Stimulated activated CD4-positive, alpha-beta T cell treated with anti-CD3 and anti-CD28 coated beads, Interleukin-15, amount 100 ng/mL, for 24 hours (primary cell): ENCODE measurements around the gene PRKAG3.
A peak's percentile ranks its signal among the peaks of the same experiment; 100 is the strongest.

Experiments used
- DNase-seq: peaks from one replicate; pipeline ENCODE4 v3.0.0-alpha.2; 2020

Gene PRKAG3

DNA sequence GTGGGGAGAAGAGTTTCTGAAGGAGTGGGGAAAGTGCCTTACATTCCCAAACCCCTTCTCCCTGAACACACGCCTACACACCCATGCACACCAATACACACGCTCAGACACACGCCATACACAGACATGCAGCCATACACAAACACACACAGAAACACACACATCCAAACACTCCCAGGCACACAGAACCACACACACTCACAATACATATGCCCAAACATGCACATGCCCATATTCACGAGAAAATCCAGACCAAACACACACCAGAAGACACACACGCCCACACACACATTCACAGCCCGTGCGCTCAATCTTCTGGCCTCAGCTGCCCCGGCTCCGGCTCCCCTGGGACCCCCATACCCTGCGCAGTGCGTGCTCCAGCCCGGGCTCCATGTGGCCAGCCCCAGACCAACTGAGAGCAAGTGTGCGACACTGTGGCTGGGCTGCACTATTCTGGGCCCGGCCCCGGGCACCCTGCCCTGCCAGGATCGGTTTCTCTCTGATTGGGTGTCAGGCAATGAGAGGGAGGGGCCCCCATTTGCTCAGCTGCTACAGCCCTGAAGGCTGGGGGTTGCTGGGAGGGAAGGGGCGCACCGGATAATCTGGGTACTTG, at the start of gene PRKAG3:
Gene PRKAG3, minus strand, starts transcription at position 426 of the 613 bp plus-strand sequence.
- no peak for DNase-seq

DNA sequence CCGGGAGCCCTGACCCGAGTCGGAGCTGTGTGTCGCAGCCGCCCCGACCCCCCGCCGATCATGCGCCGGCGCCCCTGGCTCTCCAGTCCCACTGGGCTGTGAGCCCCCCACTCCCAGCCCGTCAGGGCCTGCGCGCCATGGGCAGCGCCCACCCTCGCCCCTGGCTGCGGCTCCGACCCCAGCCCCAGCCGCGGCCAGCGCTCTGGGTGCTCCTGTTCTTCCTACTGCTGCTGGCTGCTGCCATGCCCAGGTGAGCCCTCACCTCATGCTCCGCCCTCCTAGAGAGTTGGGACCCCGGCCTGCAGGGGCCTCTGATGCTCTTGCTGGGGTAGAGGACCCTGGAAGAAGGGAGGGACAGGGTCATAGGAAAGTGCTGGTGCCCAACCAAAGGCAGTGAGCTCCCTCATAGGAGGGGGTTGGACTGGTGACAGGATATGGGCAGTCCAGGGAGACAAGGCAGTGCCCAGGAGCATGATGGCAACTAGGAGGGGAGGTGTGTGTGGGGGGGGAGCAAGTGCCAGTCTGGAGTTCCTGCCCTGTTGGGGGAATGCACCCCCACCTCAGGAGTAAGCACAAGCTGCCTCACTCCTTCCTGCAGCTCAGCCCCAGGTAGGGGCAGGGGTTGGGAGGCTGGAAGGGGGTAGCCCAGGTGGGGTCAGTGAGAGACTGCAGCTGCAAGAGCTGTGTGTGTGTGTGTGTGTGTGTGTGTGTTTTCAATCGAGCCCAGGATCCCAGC, 49.4 kb upstream of the PRKAG3 start:
- DNase-seq = no peak

DNA sequence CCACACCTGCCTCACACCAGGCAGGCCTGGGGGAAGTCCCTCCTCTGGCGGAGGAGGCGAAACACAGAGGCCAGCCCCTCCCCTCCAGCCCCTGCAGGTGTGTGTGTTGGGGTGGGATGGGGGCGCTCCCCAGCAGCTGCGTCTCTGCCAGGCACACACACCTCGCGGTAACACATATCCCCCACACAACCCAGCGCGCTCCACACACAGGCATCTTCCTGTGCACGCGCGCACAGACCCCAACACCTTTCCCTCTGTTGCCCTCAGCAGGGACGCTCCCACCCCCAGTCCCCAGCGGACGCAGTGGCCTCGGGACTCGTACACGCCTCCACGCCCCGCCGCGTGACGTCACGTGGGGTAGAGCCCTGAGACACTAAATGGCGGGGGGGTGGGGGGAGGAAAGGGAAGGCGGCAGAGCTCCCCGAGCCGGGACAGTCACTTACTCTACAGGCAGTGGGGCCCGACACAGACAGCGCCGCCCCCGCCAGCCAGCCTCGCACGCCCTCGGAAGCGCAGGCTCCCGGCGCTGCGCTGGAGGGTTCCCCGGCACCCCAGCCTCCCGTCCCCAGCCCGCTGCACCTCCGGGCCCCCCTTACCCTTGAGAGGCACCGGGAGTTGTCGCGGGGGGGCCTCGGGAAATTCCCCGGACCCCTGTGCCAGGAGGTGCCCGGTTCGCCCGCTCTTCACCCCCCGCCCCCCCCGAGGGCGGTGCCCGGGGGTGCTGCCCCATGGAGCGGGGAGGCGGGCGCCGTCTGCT, 48.7 kb upstream of the PRKAG3 start, which contains the start of gene WNT10A:
Gene WNT10A, plus strand, starts transcription at position 751 of the 757 bp plus-strand sequence. CDS start 144 bp downstream, outside the sequence.
- peak; percentile 76 for DNase-seq

DNA sequence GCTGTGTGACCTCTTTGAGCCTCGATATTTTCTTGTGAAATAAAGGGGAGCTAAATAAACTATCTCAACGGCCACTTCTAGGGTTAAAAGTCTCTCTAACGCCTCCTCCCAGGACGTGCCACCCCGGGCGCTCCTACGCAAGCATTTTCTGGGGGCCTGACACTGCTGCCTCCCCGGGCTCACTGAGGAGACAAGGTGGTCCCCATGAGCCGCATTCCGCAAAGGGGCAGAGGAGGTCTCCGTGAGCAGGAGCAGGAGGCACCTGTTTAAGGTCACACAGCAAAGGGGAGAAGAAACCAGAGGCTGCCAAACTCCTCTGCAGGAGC, 48.1 kb upstream of the PRKAG3 start:
- DNase-seq = no peak

DNA sequence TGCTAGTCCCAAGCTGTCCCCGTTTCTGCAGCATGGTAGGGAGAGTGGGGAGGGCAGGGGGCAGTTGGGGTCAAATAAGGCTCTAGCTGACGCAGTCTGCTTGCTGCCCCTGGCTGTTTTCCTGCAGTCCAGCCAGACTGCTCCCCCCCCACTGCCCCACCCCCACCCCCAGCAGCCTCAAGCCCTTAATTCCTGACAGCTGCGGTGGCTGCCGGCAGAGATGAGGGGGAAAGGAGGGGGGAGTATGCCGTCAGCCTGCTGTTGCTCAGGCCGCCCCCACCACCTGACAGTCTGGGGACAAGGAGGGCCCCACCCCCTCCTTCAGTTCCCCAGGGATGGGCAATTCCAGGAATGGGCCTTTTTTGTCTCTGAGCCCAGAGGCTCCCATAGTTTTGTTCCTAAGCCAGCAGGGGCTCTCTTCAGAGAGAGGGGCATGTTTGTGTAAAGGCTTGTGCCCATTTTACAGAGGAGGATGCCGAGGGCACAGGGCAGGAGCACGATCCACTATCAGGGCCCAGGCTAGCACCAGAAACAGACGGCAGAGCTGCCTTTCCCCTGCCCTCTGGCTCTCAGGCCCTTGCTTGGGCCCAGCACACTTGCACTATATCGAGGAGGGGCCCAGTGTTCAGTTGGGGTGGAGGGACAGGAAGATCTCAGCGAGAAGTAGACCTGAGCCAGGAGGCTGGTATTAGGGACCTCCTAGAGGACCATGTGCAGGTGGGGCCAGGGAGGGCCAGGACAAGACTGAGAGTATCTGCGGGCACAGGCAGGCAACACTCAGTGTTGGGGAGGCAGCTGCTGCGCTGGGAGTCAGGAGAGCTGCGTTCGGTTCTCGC, 47.5 kb upstream of the PRKAG3 start:
- DNase-seq = no peak

DNA sequence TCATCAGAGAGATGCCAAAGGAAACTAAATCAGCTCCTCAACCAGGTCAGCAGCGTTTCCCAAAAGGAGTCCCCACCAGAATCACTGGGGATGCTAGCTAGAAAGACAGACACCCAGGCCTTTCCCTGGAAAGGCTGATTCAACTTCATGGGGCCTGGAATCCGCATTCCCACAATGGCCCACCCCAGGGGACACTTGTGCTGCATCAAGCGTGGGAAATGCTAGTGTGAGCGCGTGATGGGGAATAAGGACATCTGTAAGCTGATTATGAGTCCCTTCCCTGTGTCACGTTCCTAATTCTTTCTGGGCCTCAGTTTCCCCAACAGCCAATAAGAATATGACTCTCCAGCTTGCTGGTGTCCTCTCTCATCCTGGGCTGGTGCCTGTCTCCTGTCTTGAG, 46.9 kb upstream of the PRKAG3 start:
- no peak for DNase-seq

DNA sequence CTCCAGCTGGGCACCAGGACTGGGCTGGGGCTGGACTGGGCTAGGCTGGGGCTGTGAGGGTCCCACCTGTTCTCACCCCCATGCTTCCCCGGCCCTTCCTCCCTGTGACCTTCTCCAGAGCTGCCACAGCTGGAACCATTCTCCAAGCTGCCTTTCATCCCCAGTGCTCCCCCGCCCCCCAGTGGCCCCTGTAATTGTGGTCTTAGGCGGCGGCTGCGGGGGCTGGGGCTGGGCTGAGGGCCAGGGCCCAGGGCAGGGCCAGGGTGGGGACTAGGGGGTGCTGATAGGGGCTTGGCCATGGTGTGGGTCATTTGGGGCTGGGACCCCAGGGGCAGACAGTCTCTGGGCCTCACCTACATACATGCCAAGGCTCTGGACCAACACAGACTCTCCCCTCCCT, 46.3 kb upstream of the PRKAG3 start:
- no peak for DNase-seq

DNA sequence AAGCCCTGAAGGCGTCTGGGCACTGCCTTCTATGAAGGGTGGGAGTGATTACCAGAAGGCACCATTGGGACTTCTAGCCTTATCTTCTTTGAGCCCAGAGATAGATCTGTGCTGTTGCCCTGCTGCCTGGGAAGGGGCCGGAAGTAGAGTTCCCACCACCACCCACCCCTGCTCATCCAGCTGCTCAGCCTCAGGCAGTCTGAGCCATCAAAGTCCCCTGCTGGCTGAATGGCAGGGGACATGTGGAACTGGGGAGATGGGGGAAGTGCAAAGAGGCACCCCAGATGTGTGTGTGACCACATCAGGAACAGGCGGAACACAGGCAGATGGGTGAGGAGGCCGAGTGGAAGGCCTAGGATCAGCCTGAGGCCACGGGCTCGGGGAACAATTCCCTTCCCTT, 45.7 kb upstream of the PRKAG3 start:
- no peak for DNase-seq

DNA sequence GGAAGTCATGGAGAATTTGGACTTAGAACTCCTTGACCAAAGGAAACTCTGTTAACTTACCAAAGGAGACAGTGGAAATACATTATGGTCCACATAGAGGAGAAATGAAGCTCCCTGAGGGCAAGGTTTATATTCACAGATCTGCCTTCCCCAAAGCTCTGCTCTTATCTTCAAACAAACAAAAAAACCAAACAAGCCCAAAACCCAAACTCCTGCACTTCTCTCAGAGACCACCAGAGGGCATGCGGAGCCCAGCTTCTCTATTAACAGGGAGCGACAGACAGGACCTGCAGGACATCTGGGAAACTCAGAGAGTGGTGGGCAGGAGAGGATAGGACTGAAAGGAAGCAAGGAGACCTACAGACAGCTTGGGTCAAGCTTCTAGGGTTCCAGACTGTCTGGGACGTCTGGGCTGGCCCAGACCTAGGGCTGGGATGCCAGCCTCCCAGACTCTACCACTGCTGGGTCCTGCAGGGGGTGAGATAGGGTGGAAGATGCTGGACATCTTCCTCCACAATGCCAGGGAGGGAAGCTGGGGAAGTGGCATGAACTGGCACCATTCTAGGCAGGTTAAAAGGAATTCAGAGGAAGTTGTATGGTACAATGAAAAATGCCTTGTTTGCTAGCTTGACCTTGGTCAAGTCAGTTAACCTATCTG, 45.1 kb upstream of the PRKAG3 start:
- DNase-seq = peak; percentile 76

DNA sequence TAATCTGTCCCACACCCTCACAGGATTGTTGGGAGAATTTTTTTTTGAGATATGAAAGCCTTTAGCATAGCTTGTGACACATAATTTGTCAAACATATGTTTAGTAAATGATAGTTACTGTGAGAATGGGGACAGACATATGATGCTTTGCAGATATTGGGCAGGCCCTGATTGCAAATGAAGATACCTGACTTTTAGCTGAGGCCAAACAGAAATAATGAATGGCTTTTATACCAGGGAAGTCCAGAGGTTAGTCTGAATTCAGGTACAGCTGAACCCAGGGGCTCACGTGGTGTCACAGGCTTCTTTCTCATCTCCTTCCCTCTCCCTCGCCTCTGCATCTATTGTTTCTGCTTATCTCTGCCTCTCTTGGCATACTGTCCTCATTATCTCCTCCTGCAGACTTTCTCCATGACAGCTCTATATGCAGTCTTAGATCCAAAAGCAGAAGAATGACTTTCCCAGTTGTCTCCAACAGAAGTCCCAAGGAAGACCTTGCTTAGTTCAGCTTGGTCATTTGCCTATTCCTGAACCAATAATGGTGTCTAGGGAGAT, 44.2 kb upstream of the PRKAG3 start:
- DNase-seq = no peak

DNA sequence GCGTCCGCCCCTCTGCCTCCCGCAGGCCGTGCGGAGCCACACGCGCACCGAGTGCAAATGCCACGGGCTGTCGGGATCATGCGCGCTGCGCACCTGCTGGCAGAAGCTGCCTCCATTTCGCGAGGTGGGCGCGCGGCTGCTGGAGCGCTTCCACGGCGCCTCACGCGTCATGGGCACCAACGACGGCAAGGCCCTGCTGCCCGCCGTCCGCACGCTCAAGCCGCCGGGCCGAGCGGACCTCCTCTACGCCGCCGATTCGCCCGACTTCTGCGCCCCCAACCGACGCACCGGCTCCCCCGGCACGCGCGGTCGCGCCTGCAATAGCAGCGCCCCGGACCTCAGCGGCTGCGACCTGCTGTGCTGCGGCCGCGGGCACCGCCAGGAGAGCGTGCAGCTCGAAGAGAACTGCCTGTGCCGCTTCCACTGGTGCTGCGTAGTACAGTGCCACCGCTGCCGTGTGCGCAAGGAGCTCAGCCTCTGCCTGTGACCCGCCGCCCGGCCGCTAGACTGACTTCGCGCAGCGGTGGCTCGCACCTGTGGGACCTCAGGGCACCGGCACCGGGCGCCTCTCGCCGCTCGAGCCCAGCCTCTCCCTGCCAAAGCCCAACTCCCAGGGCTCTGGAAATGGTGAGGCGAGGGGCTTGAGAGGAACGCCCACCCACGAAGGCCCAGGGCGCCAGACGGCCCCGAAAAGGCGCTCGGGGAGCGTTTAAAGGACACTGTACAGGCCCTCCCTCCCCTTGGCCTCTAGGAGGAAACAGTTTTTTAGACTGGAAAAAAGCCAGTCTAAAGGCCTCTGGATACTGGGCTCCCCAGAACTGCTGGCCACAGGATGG, 42.0 kb upstream of the PRKAG3 start:
- DNase-seq = no peak

DNA sequence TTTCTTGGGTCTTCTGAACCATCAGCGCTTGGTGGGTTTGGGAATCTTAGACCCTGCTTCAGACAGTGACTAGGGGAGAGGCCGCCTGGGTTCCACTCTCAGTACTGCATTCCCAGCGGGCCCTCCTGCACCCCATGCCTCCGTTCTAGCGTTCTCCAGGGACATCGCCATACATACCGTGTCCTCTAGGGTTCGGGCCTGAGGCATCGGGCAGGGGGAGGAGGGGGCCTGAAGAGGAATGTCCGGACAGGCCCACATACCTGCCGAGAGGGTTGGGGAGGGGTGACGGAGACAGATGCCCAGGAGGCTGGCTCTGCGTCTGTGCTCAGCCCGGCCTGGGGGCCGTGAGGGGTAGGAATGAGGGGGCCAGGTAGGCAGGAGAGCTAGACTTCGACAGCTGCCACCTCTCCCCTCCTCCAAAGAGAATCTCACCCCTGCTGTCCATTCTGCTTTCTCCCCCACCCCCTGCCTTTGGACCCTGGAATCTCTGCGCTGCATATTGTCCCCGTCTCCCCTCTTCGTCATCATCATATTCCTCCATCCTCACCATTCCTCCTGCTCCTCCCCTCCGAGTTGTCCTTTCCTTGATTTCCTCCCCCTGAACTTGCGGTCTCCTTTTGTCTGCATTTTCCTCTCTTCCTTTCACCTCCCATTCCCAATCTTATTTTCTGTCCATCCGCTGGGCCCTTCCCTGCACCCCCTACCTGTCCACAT, 41.2 kb upstream of the PRKAG3 start:
- no peak for DNase-seq

DNA sequence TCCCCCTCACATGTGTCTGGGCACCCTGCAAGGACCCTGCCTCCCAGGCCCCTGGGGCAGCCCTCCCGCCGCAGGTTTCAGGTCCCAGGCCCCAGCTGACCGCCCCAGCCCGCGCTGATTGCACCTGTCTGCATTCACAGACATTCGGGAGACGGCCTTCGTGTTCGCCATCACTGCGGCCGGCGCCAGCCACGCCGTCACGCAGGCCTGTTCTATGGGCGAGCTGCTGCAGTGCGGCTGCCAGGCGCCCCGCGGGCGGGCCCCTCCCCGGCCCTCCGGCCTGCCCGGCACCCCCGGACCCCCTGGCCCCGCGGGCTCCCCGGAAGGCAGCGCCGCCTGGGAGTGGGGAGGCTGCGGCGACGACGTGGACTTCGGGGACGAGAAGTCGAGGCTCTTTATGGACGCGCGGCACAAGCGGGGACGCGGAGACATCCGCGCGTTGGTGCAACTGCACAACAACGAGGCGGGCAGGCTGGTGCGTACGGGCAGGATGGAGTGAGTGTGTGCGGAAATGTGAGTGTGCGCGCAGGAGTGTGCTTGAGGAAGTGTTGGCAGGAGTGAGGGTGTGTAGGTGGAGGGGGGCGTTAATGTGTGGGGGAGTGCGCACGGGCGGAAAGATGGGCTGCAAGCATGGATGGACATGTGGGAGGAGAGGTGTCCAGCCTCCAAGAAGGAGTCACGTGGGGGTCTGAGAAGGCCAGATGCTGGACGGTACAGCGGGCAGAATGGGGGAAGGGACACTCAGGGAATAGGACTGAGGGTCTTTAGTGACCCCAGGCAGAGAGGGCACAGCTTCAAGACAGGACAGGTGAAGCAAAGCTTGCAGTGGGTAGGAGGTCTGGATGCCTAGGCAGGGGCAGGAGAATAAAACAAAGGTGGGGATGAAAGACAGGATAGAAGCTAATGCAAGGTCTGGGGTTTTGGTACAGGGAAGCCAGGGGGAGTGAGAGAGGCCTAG, 40.0 kb upstream of the PRKAG3 start:
- no peak for DNase-seq

DNA sequence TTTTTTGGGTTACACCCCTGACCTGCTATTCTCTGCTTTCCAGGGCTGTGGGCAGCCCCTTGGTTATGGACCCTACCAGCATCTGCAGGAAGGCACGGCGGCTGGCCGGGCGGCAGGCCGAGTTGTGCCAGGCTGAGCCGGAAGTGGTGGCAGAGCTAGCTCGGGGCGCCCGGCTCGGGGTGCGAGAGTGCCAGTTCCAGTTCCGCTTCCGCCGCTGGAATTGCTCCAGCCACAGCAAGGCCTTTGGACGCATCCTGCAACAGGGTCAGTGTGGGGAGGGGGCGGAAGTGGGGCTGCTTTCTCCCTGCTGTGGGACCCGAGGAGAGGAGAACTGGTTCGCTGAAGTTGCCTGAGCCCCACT, 39.4 kb upstream of the PRKAG3 start:
- no peak for DNase-seq

DNA sequence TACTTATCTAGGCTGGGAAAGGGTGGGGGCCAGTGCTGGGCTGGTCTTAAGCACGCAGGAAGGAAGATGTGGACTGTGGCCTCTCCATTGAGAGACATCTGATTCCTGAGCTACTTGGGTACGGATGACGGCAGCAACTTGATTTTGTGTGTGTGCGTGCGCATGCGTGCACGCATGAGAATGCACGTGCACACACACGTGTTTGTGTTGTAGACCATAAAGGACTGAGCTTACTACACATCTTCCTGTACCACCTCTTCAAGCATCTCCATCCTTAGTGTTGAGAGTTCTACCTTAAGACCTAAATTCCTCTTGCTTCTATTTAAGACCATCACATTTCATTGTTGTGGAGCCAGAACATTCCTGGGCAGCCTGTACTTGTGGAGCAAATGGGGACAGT, 37.5 kb upstream of the PRKAG3 start:
- no peak for DNase-seq

DNA sequence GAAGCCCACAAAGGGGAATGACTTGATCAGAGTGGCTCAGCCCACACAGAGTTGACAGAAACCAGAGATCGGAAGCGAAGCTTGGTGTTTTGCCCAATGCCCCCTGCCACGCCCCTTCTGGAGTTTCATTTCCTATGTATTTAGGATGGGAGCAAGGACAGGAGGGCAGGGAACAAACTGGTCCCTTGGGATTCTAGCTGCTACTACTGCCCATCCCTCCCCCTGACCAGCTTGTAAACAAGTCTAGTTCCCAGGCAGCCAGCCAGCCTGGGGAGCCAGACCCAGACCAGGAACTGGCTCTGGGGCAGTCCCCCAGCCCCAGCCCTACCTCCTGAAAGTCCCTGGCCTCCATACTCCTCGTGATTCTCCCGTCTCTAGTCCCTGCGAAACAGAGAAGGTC, 36.3 kb upstream of the PRKAG3 start:
- DNase-seq = no peak

DNA sequence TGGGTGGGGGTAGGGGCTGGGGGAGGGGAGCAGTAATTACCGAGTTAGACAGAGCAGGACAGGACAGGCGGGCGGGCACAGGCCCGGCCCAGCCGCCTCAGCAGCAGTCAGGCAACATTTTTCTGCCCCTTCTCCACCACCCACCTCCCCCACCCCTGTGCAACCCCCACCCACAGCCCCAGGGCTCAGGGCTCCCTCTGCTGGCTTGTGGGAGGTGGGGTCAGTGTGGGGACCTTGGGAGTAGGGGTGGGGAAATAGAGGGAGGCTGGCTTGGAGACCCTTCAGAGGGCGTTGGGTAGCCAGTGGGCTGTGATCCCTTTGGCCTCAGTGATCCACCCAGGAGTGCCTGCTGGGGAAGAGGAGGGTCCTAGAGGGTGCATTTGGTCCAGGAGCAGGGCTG, 34.4 kb upstream of the PRKAG3 start:
- no peak for DNase-seq

DNA sequence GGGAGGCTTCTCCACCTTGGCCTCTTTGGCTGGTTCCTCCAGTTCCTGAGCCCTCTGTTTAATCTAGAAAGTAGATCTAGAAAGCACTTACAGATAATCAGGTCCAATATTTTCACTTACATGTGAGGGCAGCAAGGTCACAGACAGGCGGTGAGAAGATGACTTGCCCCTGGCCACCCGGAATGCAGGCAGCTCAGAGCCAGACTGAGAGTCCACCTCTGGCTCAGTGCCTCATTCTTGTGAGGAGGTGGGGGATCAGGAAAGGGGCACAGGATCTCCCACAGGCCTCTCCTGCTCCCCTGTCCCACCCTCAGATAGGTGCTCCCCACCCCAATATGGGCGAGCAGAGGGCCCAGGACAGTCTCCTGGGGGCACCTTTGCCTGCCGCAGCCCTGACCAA, 33.8 kb upstream of the PRKAG3 start:
- no peak for DNase-seq

DNA sequence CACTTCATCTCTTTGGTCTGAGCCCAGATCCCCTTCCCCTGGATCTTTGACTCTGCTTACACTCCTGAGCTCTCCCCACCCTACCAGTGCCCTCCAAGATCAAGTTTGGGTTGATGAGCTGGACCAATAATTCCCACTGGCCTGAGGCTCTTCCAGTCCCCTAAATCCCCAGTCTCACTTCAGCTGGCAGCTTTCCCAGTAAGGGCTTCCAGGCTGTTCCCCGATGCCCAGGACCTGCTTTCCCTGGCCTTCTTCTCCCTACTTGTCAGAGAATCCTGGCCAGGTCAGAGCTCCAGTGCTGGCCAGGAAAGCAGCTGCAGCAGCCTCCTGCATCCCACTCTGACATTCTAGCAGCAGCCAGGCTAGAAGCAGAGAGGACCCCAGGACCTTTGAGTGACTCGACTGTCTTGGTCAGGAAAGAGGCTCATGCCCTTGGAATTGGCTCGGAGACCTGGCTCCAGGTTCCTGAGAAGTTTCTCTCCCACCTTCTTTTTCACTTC, 31.5 kb upstream of the PRKAG3 start:
- DNase-seq = no peak
